Breast epithelium (tissue), 3 donors: ENCODE results near the gene PPP1R12B.

Source experiments
- CTCF ChIP-seq, 3 donors: fragments of 450-650 bp; IDR thresholded peaks; one replicate each; pipeline ENCODE4 v1.5.1; 2016 to 2017; ENCODE audit warnings: antibody characterized with exemption in 3 of 3, mild to moderate bottlenecking in 3 of 3, moderate library complexity in 3 of 3
- POLR2AphosphoS5 ChIP-seq, 3 donors: sonication (generic); formaldehyde crosslinking; IDR thresholded peaks; one replicate each; pipeline ENCODE4 v1.6.1; 2017; ENCODE audit warnings: antibody characterized with exemption in 3 of 3

GRCh38 chr1:202351725-202352124 is 3.2 kb downstream of the PPP1R12B start:
- TF ChIP-seq CTCF (IDR thresholded peaks at IDR 0.05): no peak
- no peak for TF ChIP-seq POLR2AphosphoS5 (IDR thresholded peaks at IDR 0.05)
